ENCODE measurements around the gene COG5. TPM values are rescaled to one million over a fixed set of nuclear protein-coding genes. Genes with fewer than 3 reads are reported as not detected.

Gene COG5
- total and polyA plus RNA-seq, 10 of the 15 experiments (the other 5 are each of a cell fraction or from before 2014, with no cell fraction given): 5.5 to 27.9 (median 15.6) TPM

- CTCF ChIA-PET: no interaction called here
- no peaks in the 10 kb centered on the region for H3K27me3 ChIP-seq (replicated peaks in 1 of 2; ENCODE audit: control insufficient read depth in 2 of 2, insufficient read depth in 2 of 2, low read length in 1 of 2)
- no peak overlapping the region for H2AFZ ChIP-seq (ENCODE audit: control insufficient read depth, low read depth, low read length)
- in situ Hi-C loops (cut with MboI): no loop called here
- SMC1A ChIA-PET (ENCODE audit: uncharacterized antibody, unreplicated experiment): no interaction called here
- WGBS (ENCODE audit: insufficient coverage, insufficient replicate concordance, low lambda C conversion rate, missing lambda C conversion rate): 95% methylated on average over 4 of the region's 4 CpGs
- no peak overlapping the region for H3K9ac ChIP-seq (ENCODE audit: control insufficient read depth, insufficient read depth, low read length)
- H3K4me2 ChIP-seq (ENCODE audit: control insufficient read depth, insufficient read depth): no peak overlapping the region
- no peaks in the 10 kb centered on the region for H4K20me1 ChIP-seq (ENCODE audit: control insufficient read depth, insufficient read depth)
- no peak for TF ChIP-seq TARDBP (IDR thresholded peaks at IDR 0.05; ENCODE audit: borderline replicate concordance)
- RAD21 ChIA-PET (ENCODE audit: unreplicated experiment): interaction anchor here (0.9 kb wide), 1 partner anchor 313 kb away, joined by 3 read pairs; no protein-coding TSS in a partner anchor
- no peaks in the 10 kb centered on the region; the same call in 1 of the 3 replicates for H3K9me3 ChIP-seq (replicated peaks; ENCODE audit: control insufficient read depth, insufficient read depth, low read length)
- no peak for DNase-seq (ENCODE audit: low read depth, low spot score)
- H3K27ac ChIP-seq (ENCODE audit: control insufficient read depth, insufficient read depth): no peak overlapping the region
- POLR2A ChIA-PET: no interaction called here
- ATAC-seq: no peak
- H3K4me3 ChIP-seq: no peak overlapping the region
- FAIRE-seq: no peak
- intact Hi-C loops (cut with micrococcal nuclease; ENCODE audit: unreplicated experiment): no loop called here
- BruUV-seq (replicated peaks): no TSS peak
- H3K36me3 ChIP-seq (ENCODE audit: control insufficient read depth in 2 of 2, insufficient read depth in 2 of 2, low read length in 1 of 2): no peaks in the 10 kb centered on the region; a peak in 1 of 4 replicates
- no peaks in the 10 kb centered on the region for H3K4me1 ChIP-seq (ENCODE audit: control insufficient read depth, insufficient read depth, low read length)
- H3K79me2 ChIP-seq (ENCODE audit: control insufficient read depth, insufficient read depth, low read length): no peaks in the 10 kb centered on the region
These were observed 321.5 kb downstream of the COG5 start for GRCh38 chr7:107242267-107242666.

- DNase-seq (ENCODE audit: low read depth, low spot score): no peak
- SMC1A ChIA-PET (ENCODE audit: uncharacterized antibody, unreplicated experiment): no interaction called here
- ATAC-seq: no peak
- CTCF ChIA-PET: no interaction called here
- in situ Hi-C loops (cut with MboI) (no loop called here), intact Hi-C loops (cut with micrococcal nuclease; ENCODE audit: unreplicated experiment) (no loop called here)
- Histone ChIP-seq H3K4me1 (ENCODE audit: control insufficient read depth, insufficient read depth, low read length) (no peaks in the 10 kb centered on the region), H2AFZ (ENCODE audit: control insufficient read depth, low read depth, low read length) (no peak overlapping the region), H3K27ac (ENCODE audit: control insufficient read depth, insufficient read depth) (no peak overlapping the region), H3K36me3 (ENCODE audit: control insufficient read depth in 2 of 2, insufficient read depth in 2 of 2, low read length in 1 of 2) (no peaks in the 10 kb centered on the region), H3K9ac (ENCODE audit: control insufficient read depth, insufficient read depth, low read length) (no peak overlapping the region), H3K4me3 (no peak overlapping the region), H4K20me1 (ENCODE audit: control insufficient read depth, insufficient read depth) (no peaks in the 10 kb centered on the region), H3K4me2 (ENCODE audit: control insufficient read depth, insufficient read depth) (no peak overlapping the region), H3K27me3 (replicated peaks in 1 of 2; ENCODE audit: control insufficient read depth in 2 of 2, insufficient read depth in 2 of 2, low read length in 1 of 2) (no peaks in the 10 kb centered on the region), H3K79me2 (ENCODE audit: control insufficient read depth, insufficient read depth, low read length) (no peaks in the 10 kb centered on the region), H3K9me3 (replicated peaks; ENCODE audit: control insufficient read depth, insufficient read depth, low read length) (no peaks in the 10 kb centered on the region)
- RAD21 ChIA-PET (ENCODE audit: unreplicated experiment): no interaction called here
- POLR2A ChIA-PET: no interaction called here
- no peak for FAIRE-seq
- BruUV-seq (replicated peaks): no TSS peak
- WGBS (ENCODE audit: insufficient coverage, insufficient replicate concordance, low lambda C conversion rate, missing lambda C conversion rate): 98% methylated on average over 4 of the region's 4 CpGs
- TF ChIP-seq MXI1 (IDR thresholded peaks at IDR 0.05; ENCODE audit: low read depth, low read length) (no peak), CREM (IDR thresholded peaks at IDR 0.05; ENCODE audit: low read depth) (no peak), MTA3 (IDR thresholded peaks at IDR 0.05; ENCODE audit: borderline replicate concordance, low read length) (no peak), NFYA (IDR thresholded peaks at IDR 0.05; ENCODE audit: borderline replicate concordance, low read depth, low read length) (no peak), SREBF2 (IDR thresholded peaks at IDR 0.05; ENCODE audit: low read length) (no peak), MYB (IDR thresholded peaks at IDR 0.05; ENCODE audit: borderline replicate concordance, low read depth, low read length) (no peak), BACH1 (IDR thresholded peaks at IDR 0.05; ENCODE audit: borderline replicate concordance) (no peak), MYC (IDR thresholded peaks at IDR 0.05; ENCODE audit: insufficient read depth, insufficient read length, insufficient replicate concordance, low read length, severe bottlenecking) (no peak), CHD2 (IDR thresholded peaks at IDR 0.05; ENCODE audit: borderline replicate concordance, low read depth, low read length) (no peak), MTA2 (IDR thresholded peaks at IDR 0.05; ENCODE audit: low read depth) (no peak), CHD1 (IDR thresholded peaks at IDR 0.05; ENCODE audit: low read depth, low read length) (no peak), CTCF (IDR thresholded peaks at IDR 0.05 in 2 of 3, conservative IDR thresholded peaks at IDR 0.05 in 1 of 3; ENCODE audit: control insufficient read depth in 2 of 3, extremely low read depth in 1 of 3, insufficient read depth in 1 of 3, low read depth in 3 of 3, low read length in 3 of 3) (no peak), IRF5 (IDR thresholded peaks at IDR 0.05; ENCODE audit: borderline replicate concordance) (no peak), ELK1 (IDR thresholded peaks at IDR 0.05; ENCODE audit: low read depth, low read length) (no peak)
These were observed 326.3 kb downstream of the COG5 start for GRCh38 chr7:107237451-107237850.
